PFSK-1 (cell line): ENCODE measurements around the gene EVL.

Experiments used
- FOXP2 ChIP-seq: optimal IDR thresholded peaks from 2 replicates; pipeline ENCODE3; 2011; ENCODE audit warnings: borderline replicate concordance, control low read depth, inconsistent platforms; ENCODE audit not compliant: insufficient read depth; ENCODE audit errors: extremely low read length, extremely low read depth
- POLR2AphosphoS5 ChIP-seq: IDR thresholded peaks from 2 replicates; pipeline ENCODE4 v1.6.1; 2012; ENCODE audit warnings: low read depth, mild to moderate bottlenecking, control low read depth, low read length, moderate library complexity

GRCh38 chr14:100054316-100055075, 10.7 kb upstream of the EVL start:
- TF ChIP-seq POLR2AphosphoS5 (no peak), FOXP2 (no peak)
